GM23248 (cell line): Measurements from ENCODE around the gene GNPTG. TPM values are rescaled to one million over a fixed set of nuclear protein-coding genes. Genes with fewer than 3 reads are reported as not detected.

Experiments used
- DNase-seq: peaks from one replicate; pipeline ENCODE4 v3.0.0-alpha.2; 2015
- H2AFZ ChIP-seq: fragments of 200-600 bp; sonication (generic); 2 replicates; pipeline ENCODE4 v1.6.1; 2016; ENCODE audit warnings: antibody characterized with exemption
- H3F3A ChIP-seq: fragments of 200-600 bp; sonication (generic); 2 replicates; pipeline ENCODE4 v1.6.1; 2016; ENCODE audit warnings: mild to moderate bottlenecking, antibody characterized with exemption, mixed run types; ENCODE audit not compliant: insufficient read depth
- H3K27ac ChIP-seq: fragments of 200-600 bp; sonication (generic); 2 replicates; pipeline ENCODE4 v1.5.1; 2016; ENCODE audit warnings: mild to moderate bottlenecking
- H3K27me3 ChIP-seq: fragments of 200-600 bp; sonication (generic); replicated peaks from 2 replicates; pipeline ENCODE4 v1.6.1; 2016; ENCODE audit warnings: mild to moderate bottlenecking; ENCODE audit not compliant: insufficient read depth
- H3K36me3 ChIP-seq: fragments of 200-600 bp; sonication (generic); 2 replicates; pipeline ENCODE4 v1.6.1; 2016; ENCODE audit warnings: low read depth, mild to moderate bottlenecking
- H3K4me1 ChIP-seq: fragments of 200-600 bp; sonication (generic); 2 replicates; pipeline ENCODE4 v1.6.1; 2016; ENCODE audit warnings: mild to moderate bottlenecking; ENCODE audit not compliant: insufficient read depth
- H3K4me2 ChIP-seq: fragments of 200-600 bp; sonication (generic); one replicate; pipeline ENCODE4 v1.6.1; 2016; ENCODE audit warnings: mild to moderate bottlenecking; ENCODE audit not compliant: unreplicated experiment
- H3K4me3 ChIP-seq: fragments of 200-600 bp; sonication (generic); 2 replicates; pipeline ENCODE4 v1.5.1; 2016; ENCODE audit warnings: mild to moderate bottlenecking
- H3K79me2 ChIP-seq: fragments of 200-600 bp; sonication (generic); 2 replicates; pipeline ENCODE4 v1.6.1; 2016; ENCODE audit warnings: mild to moderate bottlenecking; ENCODE audit not compliant: insufficient read depth
- H3K9ac ChIP-seq: fragments of 200-600 bp; sonication (generic); 2 replicates; pipeline ENCODE4 v1.6.1; 2016; ENCODE audit warnings: mild to moderate bottlenecking
- H3K9me2 ChIP-seq: fragments of 200-600 bp; sonication (generic); 2 replicates; pipeline ENCODE4 v1.6.1; 2016; ENCODE audit warnings: mixed run types, mild to moderate bottlenecking, moderate library complexity; ENCODE audit not compliant: insufficient read depth
- H3K9me3 ChIP-seq: fragments of 200-600 bp; sonication (generic); one replicate; pipeline ENCODE4 v1.6.1; 2017; ENCODE audit warnings: low read depth
- H4K20me1 ChIP-seq: fragments of 200-600 bp; sonication (generic); 2 replicates; pipeline ENCODE4 v1.6.0; 2016; ENCODE audit not compliant: insufficient read depth
- EZH2 ChIP-seq: fragments of 200-600 bp; sonication (generic); IDR thresholded peaks from 2 replicates; pipeline ENCODE4 v1.6.1; 2018; ENCODE audit warnings: antibody characterized with exemption, mild to moderate bottlenecking; ENCODE audit not compliant: insufficient read depth, poor library complexity, severe bottlenecking
- EZH2phosphoT487 ChIP-seq: fragments of 200-600 bp; sonication (generic); IDR thresholded peaks from 2 replicates; pipeline ENCODE4 v1.6.1; 2018; ENCODE audit warnings: antibody characterized with exemption, moderate library complexity, mild to moderate bottlenecking, low read depth; ENCODE audit not compliant: insufficient read depth
- WGBS, 2 experiments: methylation state at CpG; one replicate each; pipeline ENCODE4 v1.1.6; 2015 to 2017; ENCODE audit warnings: low lambda C conversion rate in 2 of 2, low coverage in 1 of 2; ENCODE audit errors: missing lambda C conversion rate in 2 of 2; 5-methylcytosine and 5-hydroxymethylcytosine counted together
- in situ Hi-C: fragments of 300-500 bp; cut with MboI; formaldehyde crosslinking; loops from 2 replicates; pipeline ENCODE4 v1.15.0; 2020
- polyA plus RNA-seq: library from polyadenylated mRNA; unstranded; fragments of >200 nt; fragmentation: Nextera tagmentation; extraction: Ambion mirVana; gene quantifications from 2 replicates; pipeline ENCODE4 v1.2.1, GENCODE V29; 2016
- total RNA-seq: library from RNA; depleted of rRNA; stranded (reverse); fragments of >200 nt; shearing (Covaris generic); gene quantifications from 2 replicates; pipeline ENCODE4 v1.2.3, GENCODE V29; 2014

GNPTG gene
- total and polyA plus RNA-seq, 2 experiments from 2014 or later: 85.8 to 99.9 TPM

DNA sequence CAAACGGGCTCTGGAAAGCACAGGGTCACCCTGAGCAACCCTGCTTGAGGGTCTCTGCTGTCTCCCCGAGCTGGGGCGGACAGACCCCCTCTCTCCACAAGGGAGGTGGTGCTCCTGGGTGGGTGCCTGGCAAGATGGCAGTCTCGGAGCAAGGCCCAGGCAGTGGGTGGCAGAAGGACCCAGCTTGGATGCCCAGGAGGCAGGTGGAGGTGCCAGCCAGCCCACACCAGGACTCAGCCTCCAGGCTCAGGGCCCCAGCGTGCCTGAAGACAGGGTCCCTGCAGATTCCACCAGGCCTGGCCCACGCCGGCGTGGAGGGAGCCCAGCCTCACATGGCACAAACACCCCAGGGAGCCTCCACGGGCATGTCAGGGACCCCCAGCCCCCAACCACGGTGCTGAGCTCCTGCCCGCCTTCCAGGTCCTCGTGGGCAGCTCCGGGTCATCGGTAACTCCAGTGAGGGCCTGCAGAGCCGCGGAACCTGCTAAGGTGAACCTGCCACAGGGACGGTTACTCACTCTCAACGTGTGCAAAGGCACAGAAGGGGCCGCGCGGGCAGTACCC, 42.0 kb downstream of the GNPTG start:
- Histone ChIP-seq H3K9me2 (no peaks in the 10 kb centered on the region), H3K27me3 (no peaks in the 10 kb centered on the region), H2AFZ (no peak overlapping the region), H3K4me2 (no peak overlapping the region), H3K36me3 (no peaks in the 10 kb centered on the region), H3K4me3 (no peak overlapping the region), H3K9me3 (no peaks in the 10 kb centered on the region), H3K27ac (no peak overlapping the region), H4K20me1 (no peaks in the 10 kb centered on the region), H3K79me2 (no peaks in the 10 kb centered on the region), H3K9ac (no peak overlapping the region), H3K4me1 (no peaks in the 10 kb centered on the region), H3F3A (no peaks in the 10 kb centered on the region)
- no peak for DNase-seq
- TF ChIP-seq EZH2 (no peak), EZH2phosphoT487 (no peak)
- WGBS, 2 experiments: 94 to 95% methylated on average over 21 of the region's 21 CpGs
- in situ Hi-C loops: no loop called here

DNA sequence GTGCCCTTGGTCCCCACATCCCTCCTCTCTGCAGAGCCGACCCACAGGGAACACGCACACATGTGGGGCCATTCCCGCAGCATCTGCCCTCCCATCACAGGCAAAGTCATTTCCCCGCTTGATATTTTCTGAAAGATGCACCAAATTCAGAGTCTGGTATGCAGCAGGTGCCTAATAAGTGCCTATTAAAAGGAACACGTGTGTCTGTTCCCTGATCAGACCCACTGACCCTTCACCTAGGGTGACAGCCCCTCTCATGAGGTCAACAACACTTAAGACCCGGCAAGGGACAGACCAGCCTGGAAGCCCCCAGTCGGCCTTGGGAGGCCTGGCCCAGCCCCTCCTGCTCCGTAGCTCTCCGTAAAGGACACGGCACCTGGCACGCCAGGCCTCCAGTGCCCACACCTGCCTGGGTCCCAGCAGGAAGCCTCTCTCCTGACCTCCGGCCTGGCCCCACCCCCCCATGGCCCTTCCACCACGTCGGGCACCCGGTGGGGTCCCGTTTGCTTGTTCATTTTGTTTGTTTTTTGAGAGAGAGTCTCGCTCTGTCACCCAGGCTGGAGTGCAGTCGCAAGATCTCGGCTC, 42.7 kb downstream of the GNPTG start:
- Histone ChIP-seq H3K9me2 (no peaks in the 10 kb centered on the region), H2AFZ (no peak overlapping the region), H3K9me3 (no peaks in the 10 kb centered on the region), H3K4me1 (no peaks in the 10 kb centered on the region), H3K36me3 (no peaks in the 10 kb centered on the region), H4K20me1 (no peaks in the 10 kb centered on the region), H3K4me2 (no peak overlapping the region), H3K9ac (no peak overlapping the region), H3K27ac (no peak overlapping the region), H3K4me3 (no peak overlapping the region), H3K79me2 (no peaks in the 10 kb centered on the region), H3F3A (no peaks in the 10 kb centered on the region), H3K27me3 (no peaks in the 10 kb centered on the region)
- in situ Hi-C loops: no loop called here
- WGBS, 2 experiments: 90 to 91% methylated on average over 16 to 19 of the region's 19 CpGs
- TF ChIP-seq EZH2phosphoT487 (no peak), EZH2 (no peak)
- no peak for DNase-seq

DNA sequence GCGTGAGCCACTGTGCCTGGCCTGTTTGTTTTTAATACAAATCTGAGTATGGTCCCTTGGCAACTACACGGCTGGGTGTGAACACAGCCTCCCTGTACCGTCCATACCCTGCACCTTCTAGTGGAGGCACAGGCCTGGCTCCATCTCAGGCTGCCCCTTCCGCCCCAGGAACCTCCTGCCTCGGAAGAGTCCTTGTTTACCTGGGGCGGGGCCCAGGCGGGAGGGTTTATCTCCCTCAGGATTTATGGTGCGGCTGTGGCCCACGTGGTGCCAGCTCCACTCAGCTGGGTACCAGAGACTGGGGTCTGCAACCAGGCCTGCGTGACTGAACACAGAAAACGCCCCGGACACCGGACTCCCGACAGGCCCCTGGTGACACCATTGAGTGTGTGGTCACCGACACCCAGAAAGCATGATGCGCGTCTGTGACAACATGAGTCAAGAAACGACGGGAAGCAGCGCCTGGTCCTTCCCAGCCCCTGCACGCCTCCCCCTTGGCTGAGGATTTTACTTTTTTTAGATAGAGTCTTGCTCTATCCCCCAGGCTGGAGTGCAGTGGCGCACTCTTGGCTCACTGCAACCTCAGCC, 43.8 kb downstream of the GNPTG start:
- Histone ChIP-seq H3K4me3 (no peak overlapping the region), H2AFZ (no peak overlapping the region), H4K20me1 (no peaks in the 10 kb centered on the region), H3K4me1 (no peaks in the 10 kb centered on the region), H3K4me2 (no peak overlapping the region), H3K9me3 (no peaks in the 10 kb centered on the region), H3F3A (no peaks in the 10 kb centered on the region), H3K79me2 (no peaks in the 10 kb centered on the region), H3K27me3 (no peaks in the 10 kb centered on the region), H3K36me3 (no peaks in the 10 kb centered on the region), H3K27ac (no peak overlapping the region), H3K9ac (no peak overlapping the region), H3K9me2 (no peaks in the 10 kb centered on the region)
- DNase-seq: no peak
- 93 to 94% methylated on average over 21 to 22 of the region's 22 CpGs for WGBS, 2 experiments
- TF ChIP-seq EZH2phosphoT487 (no peak), EZH2 (no peak)
- in situ Hi-C loops: no loop called here

DNA sequence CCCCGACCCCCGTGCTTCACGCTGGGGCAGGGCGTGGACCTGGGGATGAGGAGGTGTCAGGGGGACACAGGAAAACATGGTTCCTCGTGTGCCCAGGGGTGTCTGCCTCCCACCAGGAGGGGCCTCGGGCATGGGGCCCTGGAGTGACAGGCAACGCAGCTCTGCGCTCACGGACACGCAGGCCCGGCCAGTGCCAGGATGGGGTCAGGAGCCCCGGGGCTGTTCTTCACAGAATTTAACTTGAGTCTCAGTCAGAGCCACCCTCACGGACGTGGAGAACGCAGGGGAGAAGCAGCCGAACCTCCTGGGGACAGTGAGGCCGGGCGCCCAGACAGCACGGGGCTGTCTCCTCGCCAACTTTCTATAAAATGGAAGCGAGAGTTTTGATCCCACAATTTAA, 46.0 kb downstream of the GNPTG start:
- H3K27me3 ChIP-seq: no peaks in the 10 kb centered on the region
- no peaks in the 10 kb centered on the region for H3K4me1 ChIP-seq
- TF ChIP-seq EZH2 (no peak), EZH2phosphoT487 (no peak)
- no peaks in the 10 kb centered on the region for H3F3A ChIP-seq
- in situ Hi-C loops: no loop called here
- no peak overlapping the region for H2AFZ ChIP-seq
- no peak for DNase-seq
- no peak overlapping the region for H3K4me3 ChIP-seq
- H4K20me1 ChIP-seq: no peaks in the 10 kb centered on the region
- H3K36me3 ChIP-seq: no peaks in the 10 kb centered on the region
- no peaks in the 10 kb centered on the region for H3K9me2 ChIP-seq
- no peaks in the 10 kb centered on the region for H3K79me2 ChIP-seq
- WGBS, 2 experiments: 94 to 95% methylated on average over 15 to 21 of the region's 21 CpGs
- H3K9me3 ChIP-seq: no peaks in the 10 kb centered on the region
- H3K27ac ChIP-seq: no peak overlapping the region
- no peak overlapping the region for H3K4me2 ChIP-seq
- H3K9ac ChIP-seq: no peak overlapping the region

DNA sequence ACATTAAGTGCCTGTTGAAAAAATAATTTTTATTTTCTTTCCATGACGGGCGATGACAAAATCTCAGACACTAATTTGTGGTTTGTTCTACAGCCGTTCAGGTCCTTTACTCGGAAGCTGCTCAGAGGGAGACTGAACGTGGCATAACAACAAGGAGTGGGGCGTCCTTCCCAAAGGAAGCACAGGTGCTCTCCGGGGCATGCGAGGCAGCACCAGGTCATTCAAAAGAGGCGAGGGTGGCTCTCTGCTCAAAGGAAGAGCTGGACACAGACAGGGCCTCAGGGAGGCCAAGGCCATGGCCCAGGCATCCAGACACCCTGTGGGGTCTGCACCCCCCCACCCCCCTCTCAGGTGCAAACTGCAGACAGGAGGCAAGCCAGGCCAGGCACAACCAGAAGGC, 46.6 kb downstream of the GNPTG start:
- H2AFZ ChIP-seq: no peak overlapping the region
- H4K20me1 ChIP-seq: no peaks in the 10 kb centered on the region
- peaks cover 2% of the 10 kb centered on the region; the same call in 1 of the 2 replicates for H3K79me2 ChIP-seq
- no peaks in the 10 kb centered on the region for H3K27me3 ChIP-seq
- H3K9me3 ChIP-seq: no peaks in the 10 kb centered on the region
- no peaks in the 10 kb centered on the region for H3K9me2 ChIP-seq
- no peak overlapping the region for H3K9ac ChIP-seq
- H3K36me3 ChIP-seq: no peaks in the 10 kb centered on the region; the same call in 1 of the 2 replicates
- no peaks in the 10 kb centered on the region for H3F3A ChIP-seq
- no peak for DNase-seq
- in situ Hi-C loops: no loop called here
- TF ChIP-seq EZH2 (no peak), EZH2phosphoT487 (no peak)
- no peaks in the 10 kb centered on the region for H3K4me1 ChIP-seq
- H3K27ac ChIP-seq: no peak overlapping the region
- 90 to 91% methylated on average over 9 of the region's 9 CpGs for WGBS, 2 experiments
- no peak overlapping the region for H3K4me2 ChIP-seq
- no peak overlapping the region for H3K4me3 ChIP-seq
